NCI-H146 treated with DMSO at 0.1 percent for 48 hours (cell line): Measurements from ENCODE around the gene OTULINL.

Source experiments
- DNase-seq: peaks from one replicate; lab custom pipeline; 2025; ENCODE audit not compliant: unreplicated experiment; lab: John Stamatoyannopoulos, UW

The OTULINL gene

DNA sequence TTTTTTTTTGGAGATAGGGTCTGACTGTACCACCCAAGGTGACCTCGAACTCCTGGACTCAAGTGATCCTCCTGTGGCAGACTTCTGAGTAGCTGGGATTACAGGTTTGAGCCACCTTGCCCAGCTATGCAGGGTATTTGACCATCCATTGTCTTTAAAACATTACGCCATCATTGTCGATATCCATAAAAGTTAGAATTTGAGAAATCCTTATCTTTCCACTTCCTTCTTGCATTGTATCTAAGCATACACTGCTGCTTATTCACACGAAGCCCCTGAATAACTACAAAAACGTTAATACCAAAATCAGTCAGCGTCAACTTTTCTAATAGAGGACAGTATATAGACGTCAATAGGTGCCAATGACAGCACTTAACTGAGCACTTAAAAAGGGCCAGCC, 5.4 kb upstream of the OTULINL start:
- DNase-seq: no peak

DNA sequence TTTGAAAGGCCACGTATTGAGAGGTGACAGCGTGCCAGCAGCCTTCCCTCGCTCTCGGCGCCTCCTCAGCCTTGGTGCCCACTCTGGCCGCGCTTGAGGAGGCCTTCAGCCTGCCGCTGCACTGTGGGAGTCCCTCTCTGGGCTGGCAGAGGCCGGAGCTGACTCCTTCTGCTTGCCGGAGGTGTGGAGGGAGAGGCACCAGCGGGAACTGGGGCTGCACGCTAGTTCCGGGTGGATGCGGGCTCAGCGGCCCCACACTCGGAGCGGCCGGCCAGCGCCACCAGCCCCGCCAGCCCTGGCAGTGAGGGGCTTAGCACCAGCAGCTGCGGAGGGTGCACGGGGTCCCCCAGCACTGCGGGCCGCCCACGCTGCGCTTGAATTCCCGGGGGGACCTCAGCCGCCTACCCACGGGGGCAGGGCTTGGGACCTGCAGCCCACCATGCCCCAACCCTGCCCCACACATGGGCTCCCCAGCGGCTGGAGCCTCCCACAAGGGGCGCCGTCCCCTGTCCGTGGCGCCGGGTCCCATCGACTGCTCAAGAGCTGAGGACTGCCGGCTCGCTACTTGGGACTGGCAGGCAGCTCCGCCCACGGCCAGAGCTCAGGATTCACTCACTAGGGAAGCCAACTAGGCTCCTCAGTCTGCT, 4.4 kb upstream of the OTULINL start:
- no peak for DNase-seq

DNA sequence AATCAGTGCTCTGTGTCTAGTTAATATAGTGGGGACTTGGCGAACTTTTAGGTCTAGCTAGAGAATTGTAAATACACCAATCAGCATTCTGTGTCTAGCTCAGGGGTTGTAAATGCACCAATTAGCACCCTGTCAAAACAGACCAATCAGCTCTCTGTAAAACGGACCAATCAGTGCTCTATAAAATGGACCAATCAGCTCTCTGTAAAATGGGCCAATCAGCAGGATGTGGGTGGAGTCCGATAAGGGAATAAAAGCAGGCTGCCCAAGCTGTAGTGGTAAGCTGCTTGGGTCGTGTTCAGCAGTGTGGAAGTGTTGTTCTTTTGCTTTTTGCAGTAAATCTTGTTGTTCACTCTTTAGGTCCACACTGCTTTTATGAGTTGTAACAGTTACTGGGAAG, 3.6 kb upstream of the OTULINL start:
- no peak for DNase-seq

DNA sequence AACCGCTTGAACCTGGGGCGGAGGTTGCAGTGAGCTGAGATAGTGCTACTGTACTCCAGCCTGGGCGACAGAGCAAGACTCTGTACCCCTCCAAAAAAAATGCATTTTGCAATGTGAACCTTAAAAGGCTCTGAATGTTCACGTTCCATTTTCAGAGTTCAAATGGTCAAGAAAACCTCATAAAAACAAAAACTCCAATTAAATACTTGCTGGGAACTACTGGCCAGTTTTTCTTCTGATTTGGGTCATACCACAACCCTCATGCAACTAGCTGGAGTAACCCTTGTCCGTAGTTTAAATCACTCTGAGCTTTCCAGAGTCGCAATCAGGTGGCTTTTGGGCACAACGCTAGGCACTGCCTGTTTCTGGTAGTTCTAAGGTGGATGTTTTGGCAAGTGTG, 2.3 kb upstream of the OTULINL start:
- no peak for DNase-seq

GRCh38 chr5:14579731-14580397, 1.7 kb upstream of the OTULINL start:
- no peak for DNase-seq

- DNase-seq: no peak
Measured at GRCh38 chr5:14580398-14581034, 1.1 kb upstream of the OTULINL start.

GRCh38 chr5:14581891-14582796, 552 bp downstream of the OTULINL start:
- DNase-seq: peak; percentile 20

DNA sequence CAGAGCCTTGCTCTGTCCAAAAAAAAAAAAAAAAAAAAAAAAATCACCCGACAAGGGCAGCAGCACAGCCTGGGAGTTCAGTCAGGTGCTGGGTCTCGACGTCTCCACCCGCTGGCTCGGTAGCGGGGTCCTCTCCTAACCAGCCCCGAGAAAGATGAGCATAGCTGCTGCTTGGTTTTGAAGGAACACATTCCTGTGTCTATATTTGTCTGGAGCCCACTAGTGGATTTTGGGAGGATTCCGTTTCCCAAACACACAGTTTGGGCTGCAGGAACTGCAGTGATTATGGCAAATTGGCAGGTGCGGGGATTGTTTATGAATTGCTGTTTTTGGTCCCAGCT, 1.2 kb downstream of the OTULINL start:
- peak; percentile 10 for DNase-seq

- no peak for DNase-seq
Measured at GRCh38 chr5:14584848-14585247, 3.3 kb downstream of the OTULINL start.

- DNase-seq: no peak
Measured at GRCh38 chr5:14587150-14587549, 5.6 kb downstream of the OTULINL start.

- DNase-seq: no peak
Measured at GRCh38 chr5:14588145-14588544, 6.6 kb downstream of the OTULINL start.

GRCh38 chr5:14588758-14589543, 7.4 kb downstream of the OTULINL start:
- peak; percentile 4 for DNase-seq

DNA sequence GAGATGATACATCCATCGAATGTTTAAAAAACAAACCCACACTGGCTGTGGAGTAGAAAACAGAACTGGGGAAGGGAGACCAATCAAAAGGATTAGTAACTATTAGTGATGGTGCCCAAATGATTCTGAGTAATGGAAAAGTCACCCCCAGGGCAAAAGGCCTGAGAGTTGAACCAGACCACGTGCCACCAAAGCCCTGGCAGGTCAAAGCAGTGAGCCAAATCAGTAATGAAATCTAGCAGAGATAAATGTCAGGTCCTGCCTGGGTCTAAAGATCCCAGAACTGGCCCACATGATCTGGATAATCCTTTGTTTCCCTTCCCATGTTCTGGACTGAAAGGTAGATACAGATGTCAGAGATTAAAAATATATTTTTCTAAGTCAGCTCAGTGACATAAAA, 9.4 kb downstream of the OTULINL start:
- DNase-seq: no peak

GRCh38 chr5:14591548-14591947, 10.0 kb downstream of the OTULINL start:
- no peak for DNase-seq

- no peak for DNase-seq
Measured at GRCh38 chr5:14593326-14594021, 11.9 kb downstream of the OTULINL start.

DNA sequence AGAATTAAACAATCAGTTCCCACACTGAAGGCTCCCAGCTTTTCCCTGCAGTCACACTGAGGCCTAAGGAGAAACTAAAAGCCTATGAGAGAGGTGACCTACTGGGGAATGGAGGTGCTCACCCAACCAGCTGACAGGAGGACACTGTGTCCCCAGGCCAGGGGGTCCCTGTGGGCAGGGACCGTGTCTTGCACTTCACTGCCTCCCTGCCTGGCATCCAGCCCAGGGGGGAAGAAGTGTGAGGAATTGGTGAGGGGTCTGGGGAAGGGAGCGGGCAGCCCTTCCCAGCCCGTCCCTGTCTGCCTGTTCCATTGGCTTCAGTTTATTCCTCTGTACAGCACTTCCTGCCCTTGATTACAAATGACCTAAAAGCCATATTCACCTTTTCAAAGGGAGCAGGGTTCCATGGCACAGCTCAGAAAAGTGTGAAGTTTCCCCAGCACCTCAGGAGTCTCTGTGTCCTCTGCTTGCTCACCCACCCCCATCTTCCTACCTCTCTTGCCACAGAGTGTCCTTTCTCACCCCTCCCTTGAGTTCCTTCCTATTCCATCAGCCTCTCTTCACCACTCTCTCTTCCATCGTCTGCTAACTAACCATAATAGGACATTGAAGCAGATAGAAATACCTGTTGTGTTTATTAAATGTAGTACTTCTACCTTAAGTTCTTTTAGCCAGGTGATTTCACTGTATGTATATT, 12.9 kb downstream of the OTULINL start:
- DNase-seq: no peak

- no peak for DNase-seq
Measured at GRCh38 chr5:14595189-14595588, 13.6 kb downstream of the OTULINL start.

DNA sequence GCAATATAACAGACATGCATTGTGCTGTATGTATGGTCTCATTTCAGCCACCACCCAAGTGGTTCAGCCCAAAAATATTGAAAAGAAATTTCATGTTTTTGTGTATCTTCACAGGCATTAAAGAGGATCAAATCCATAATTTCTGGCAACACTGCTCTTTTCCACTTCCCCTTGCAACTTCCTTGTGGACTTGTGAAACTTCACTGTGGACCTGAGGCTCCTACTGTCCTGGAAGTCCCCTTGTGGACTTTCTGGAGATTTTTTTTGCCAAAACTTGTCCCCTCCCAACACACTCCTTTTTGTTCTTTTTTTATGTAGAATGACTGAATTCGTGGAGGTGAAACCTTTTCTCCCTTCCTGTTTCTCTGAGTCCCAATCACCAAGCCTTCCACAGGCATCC, 14.3 kb downstream of the OTULINL start:
- no peak for DNase-seq

- no peak for DNase-seq
Measured at GRCh38 chr5:14597080-14597479, 15.5 kb downstream of the OTULINL start.

DNA sequence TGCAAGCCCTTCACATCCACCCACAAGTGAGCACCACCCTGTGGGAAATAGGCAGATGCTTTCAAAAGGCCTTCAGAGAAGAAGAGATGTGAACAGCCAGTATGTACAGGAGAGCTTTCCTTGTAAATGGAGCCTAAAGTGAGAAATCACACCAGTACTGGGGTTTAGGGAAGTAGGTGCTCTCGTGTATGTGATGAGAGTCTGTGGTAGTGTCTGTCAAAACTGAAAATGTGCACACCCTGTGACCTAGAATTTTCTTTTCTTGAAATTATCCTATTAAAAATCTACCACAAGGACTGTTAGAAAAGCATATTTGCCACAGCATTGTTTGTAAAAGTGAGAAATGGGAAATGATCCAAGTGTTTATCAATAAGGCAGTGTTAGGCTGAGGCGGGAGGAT, 16.6 kb downstream of the OTULINL start:
- no peak for DNase-seq
